ENCODE measurements around the gene C8G.

GRCh38 chr9:136952321-136952850, 7.3 kb downstream of the C8G start:
- TF ChIP-seq, protein P1, sequence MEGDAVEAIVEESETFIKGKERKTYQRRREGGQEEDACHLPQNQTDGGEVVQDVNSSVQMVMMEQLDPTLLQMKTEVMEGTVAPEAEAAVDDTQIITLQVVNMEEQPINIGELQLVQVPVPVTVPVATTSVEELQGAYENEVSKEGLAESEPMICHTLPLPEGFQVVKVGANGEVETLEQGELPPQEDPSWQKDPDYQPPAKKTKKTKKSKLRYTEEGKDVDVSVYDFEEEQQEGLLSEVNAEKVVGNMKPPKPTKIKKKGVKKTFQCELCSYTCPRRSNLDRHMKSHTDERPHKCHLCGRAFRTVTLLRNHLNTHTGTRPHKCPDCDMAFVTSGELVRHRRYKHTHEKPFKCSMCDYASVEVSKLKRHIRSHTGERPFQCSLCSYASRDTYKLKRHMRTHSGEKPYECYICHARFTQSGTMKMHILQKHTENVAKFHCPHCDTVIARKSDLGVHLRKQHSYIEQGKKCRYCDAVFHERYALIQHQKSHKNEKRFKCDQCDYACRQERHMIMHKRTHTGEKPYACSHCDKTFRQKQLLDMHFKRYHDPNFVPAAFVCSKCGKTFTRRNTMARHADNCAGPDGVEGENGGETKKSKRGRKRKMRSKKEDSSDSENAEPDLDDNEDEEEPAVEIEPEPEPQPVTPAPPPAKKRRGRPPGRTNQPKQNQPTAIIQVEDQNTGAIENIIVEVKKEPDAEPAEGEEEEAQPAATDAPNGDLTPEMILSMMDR (IDR thresholded peaks at IDR 0.05), result no peak
- TF ChIP-seq POLR2A (IDR thresholded peaks at IDR 0.05), result no peak

Data from vagina (tissue), 2 donors.